Choroid plexus epithelial cell (primary cell): Measurements from ENCODE around the gene SLITRK1.
A peak's percentile ranks its signal among the peaks of the same experiment; 100 is the strongest.

Source experiments
- DNase-seq: peaks from one replicate; pipeline ENCODE4 v3.0.0-alpha.2; 2010; ENCODE audit warnings: low read depth
- H3K4me3 ChIP-seq: 2 replicates; pipeline ENCODE4 v1.5.1; 2011; ENCODE audit warnings: low read depth, mild to moderate bottlenecking, control low read depth, low read length, moderate library complexity
- CTCF ChIP-seq: conservative IDR thresholded peaks from 2 replicates; pipeline ENCODE4 v1.5.1; 2011; ENCODE audit warnings: low read depth, mild to moderate bottlenecking, control low read depth, inconsistent platforms, low read length, moderate library complexity

The SLITRK1 gene

GRCh38 chr13:83865161-83866137 is 16.8 kb downstream of the SLITRK1 start:
- no peak for DNase-seq

GRCh38 chr13:83853771-83854170 is 28.5 kb downstream of the SLITRK1 start:
- TF ChIP-seq CTCF = no peak
- no peak overlapping the region for H3K4me3 ChIP-seq
- DNase-seq = no peak

More at GRCh38 chr13:83865161-83866137, 16.8 kb downstream of the SLITRK1 start:
- no peak for TF ChIP-seq CTCF
- no peak overlapping the region for H3K4me3 ChIP-seq

GRCh38 chr13:83845106-83845505 is 37.2 kb downstream of the SLITRK1 start:
- no peak for DNase-seq
- H3K4me3 ChIP-seq = no peak overlapping the region
- no peak for TF ChIP-seq CTCF

GRCh38 chr13:83839146-83839545 is 43.1 kb downstream of the SLITRK1 start:
- no peak for TF ChIP-seq CTCF
- DNase-seq = no peak

GRCh38 chr13:83831796-83832195 is 50.5 kb downstream of the SLITRK1 start:
- DNase-seq = no peak
- no peak for TF ChIP-seq CTCF
- no peak overlapping the region for H3K4me3 ChIP-seq

More at GRCh38 chr13:83839146-83839545, 43.1 kb downstream of the SLITRK1 start:
- H3K4me3 ChIP-seq = no peak overlapping the region

- H3K4me3 ChIP-seq = no peak overlapping the region
- peak; percentile 12 for DNase-seq
Observed at GRCh38 chr13:83829810-83830209, 52.5 kb downstream of the SLITRK1 start.

More at GRCh38 chr13:83829810-83830209, 52.5 kb downstream of the SLITRK1 start:
- no peak for TF ChIP-seq CTCF
